ENCODE measurements around the gene HK3. TPM values are rescaled to one million over a fixed set of nuclear protein-coding genes. Genes with fewer than 3 reads are reported as not detected.

The HK3 gene
- total and polyA plus RNA-seq, 2 of the 8 experiments (the other 6 are each of a cell fraction or from before 2014, with no cell fraction given) = not detected

GRCh38 chr5:176843673-176844072, 55.5 kb downstream of the HK3 start:
- no peak overlapping the region for H3K4me2 ChIP-seq (ENCODE audit: insufficient read depth in 1 of 2, low read depth in 2 of 2, low read length in 2 of 2)
- TF ChIP-seq MAFK (IDR thresholded peaks at IDR 0.05; ENCODE audit: low read depth, low read length) (no peak), TEAD4 (IDR thresholded peaks at IDR 0.05; ENCODE audit: low read depth, low read length) (no peak), CBX5 (IDR thresholded peaks at IDR 0.05; ENCODE audit: low read depth, low read length) (no peak), KDM5A (IDR thresholded peaks at IDR 0.05; ENCODE audit: low read length) (no peak), RAD21 (IDR thresholded peaks at IDR 0.05 in 1 of 2, conservative IDR thresholded peaks at IDR 0.05 in 1 of 2; ENCODE audit: low read depth in 2 of 2, low read length in 2 of 2) (no peak), ZNF274 (IDR thresholded peaks at IDR 0.05; ENCODE audit: borderline replicate concordance, extremely low read depth, low read length) (no peak), ASH2L (IDR thresholded peaks at IDR 0.05; ENCODE audit: low read length) (no peak)
- no peak overlapping the region for H2AK5ac ChIP-seq (ENCODE audit: low read depth, low read length)
- H3K14ac ChIP-seq (ENCODE audit: insufficient read length) = no peak overlapping the region
- no peak overlapping the region for H2BK20ac ChIP-seq (ENCODE audit: low read length)
- peaks cover 0 to 20% (median 12%) of the 10 kb centered on the region in 4 experiments; a peak in 6 of 7 replicates for H3K4me1 ChIP-seq (replicated peaks in 1 of 4; ENCODE audit: control insufficient read depth in 3 of 4, insufficient read depth in 4 of 4, low read length in 3 of 4)
- no peak overlapping the region for H3K23ac ChIP-seq (ENCODE audit: insufficient read length)
- H2BK120ac ChIP-seq (replicated peaks; ENCODE audit: low read depth, low read length) = no peak overlapping the region
- no peak overlapping the region for H4K5ac ChIP-seq (ENCODE audit: insufficient read length, low read depth, low read length)
- FAIRE-seq (no peak), DNase-seq (ENCODE audit: low read depth in 1 of 2, low spot score in 2 of 2) (no peak)
- no peaks in the 10 kb centered on the region for H3K9me3 ChIP-seq (ENCODE audit: insufficient read depth in 2 of 2, low read depth in 1 of 2, low read length in 1 of 2)
- no peak overlapping the region for H4K8ac ChIP-seq (ENCODE audit: extremely low read depth, insufficient read depth, low read length)
- no peaks in the 10 kb centered on the region for H3K79me2 ChIP-seq (ENCODE audit: control insufficient read depth in 1 of 2, insufficient read depth in 2 of 2, low read length in 2 of 2)
- no peak overlapping the region for H2BK12ac ChIP-seq (ENCODE audit: low read depth, low read length)
- no peak overlapping the region for H4K91ac ChIP-seq (replicated peaks; ENCODE audit: insufficient read length, low read length)
- peaks cover 6 to 8% of the 10 kb centered on the region in 2 experiments for H4K20me1 ChIP-seq (replicated peaks in 1 of 2; ENCODE audit: control insufficient read depth in 1 of 2, insufficient read depth in 2 of 2, low read length in 2 of 2)
- no peak overlapping the region for H3K4me3 ChIP-seq (ENCODE audit: extremely low read depth in 1 of 4, insufficient read depth in 2 of 4, low read depth in 3 of 4, low read length in 4 of 4)
- CTCF ChIA-PET (ENCODE audit: partially characterized antibody) = interaction anchor here (0.9 to 3.7 kb wide), 4 partner anchors 32 to 183 kb away, joined by 3 to 13 read pairs (median 4); no protein-coding TSS in a partner anchor
- WGBS, 2 experiments (ENCODE audit: extremely low coverage in 1 of 2, insufficient coverage in 1 of 2, insufficient read length in 1 of 2, insufficient replicate concordance in 2 of 2, low coverage in 1 of 2, low lambda C conversion rate in 2 of 2, missing lambda C conversion rate in 1 of 2) = 76% methylated on average over 21 of the region's 21 CpGs; no CpG with 5 or more reads in 1 of the 2 experiments
- peaks cover 0 to 12% (median 2%) of the 10 kb centered on the region in 4 experiments; a peak in 3 of 7 replicates for H3K27me3 ChIP-seq (replicated peaks in 1 of 4; ENCODE audit: control insufficient read depth in 3 of 4, extremely low read depth in 1 of 4, insufficient read depth in 3 of 4, low read length in 3 of 4)
- H3K36me3 ChIP-seq (ENCODE audit: control insufficient read depth in 2 of 4, insufficient read depth in 4 of 4, low read length in 3 of 4) = no peaks in the 10 kb centered on the region
- H3K23me2 ChIP-seq (ENCODE audit: low read depth, low read length) = no peaks in the 10 kb centered on the region
- POLR2A ChIA-PET (ENCODE audit: partially characterized antibody) = interaction anchor here (1.1 kb wide), 1 partner anchor 51 kb away, joined by 3 read pairs; no protein-coding TSS in a partner anchor
- H3K79me1 ChIP-seq (ENCODE audit: low read depth, low read length) = no peaks in the 10 kb centered on the region
- H3K4ac ChIP-seq (replicated peaks; ENCODE audit: insufficient read length, low read depth, low read length) = no peak overlapping the region
- no peak overlapping the region for H2BK15ac ChIP-seq (ENCODE audit: low read length)
- H3K18ac ChIP-seq (ENCODE audit: extremely low read depth, low read length) = no peak overlapping the region
- no peak overlapping the region for H3K9ac ChIP-seq (replicated peaks in 1 of 4; ENCODE audit: extremely low read depth in 1 of 4, low read depth in 3 of 4, low read length in 3 of 4)
- no peak overlapping the region for H2BK5ac ChIP-seq (ENCODE audit: low read depth, low read length)
- no peak overlapping the region for H3K27ac ChIP-seq (ENCODE audit: low read depth, low read length)
- no peak overlapping the region for H3K56ac ChIP-seq (replicated peaks; ENCODE audit: insufficient read length, low read depth, low read length)
- H2AFZ ChIP-seq (ENCODE audit: low read length) = no peak overlapping the region

Measured in H1 (cell line).